Thyroid gland (tissue), 4 donors: Measurements from ENCODE around the gene PIF1. TPM values are rescaled to one million over a fixed set of nuclear protein-coding genes. Genes with fewer than 3 reads are reported as not detected.
"Not testable (repeated sequence)": the region's sequence is repeated elsewhere in the genome, so short reads cannot be mapped to it uniquely, and the experiment has no call there.

Experiments used
- DNase-seq, 2 donors: peaks; one replicate each; pipeline ENCODE4 v3.0.0-alpha.2; 2019
- H3K27ac ChIP-seq, 3 donors: fragments of 200-600 bp; sonication (generic); 1 replicate in 2 of 3; 2 replicates in 1 of 3; pipeline ENCODE4 v1.5.1; 2016 to 2019; ENCODE audit warnings: mild to moderate bottlenecking in 1 of 3, moderate library complexity in 1 of 3
- H3K27me3 ChIP-seq: fragments of 200-600 bp; sonication (generic); one replicate; pipeline ENCODE4 v1.5.1; 2019
- H3K36me3 ChIP-seq, 2 donors: fragments of 200-600 bp; sonication (generic); one replicate each; pipeline ENCODE4 v1.5.1; 2016 to 2019
- H3K4me1 ChIP-seq, 2 donors: fragments of 200-600 bp; sonication (generic); one replicate each; pipeline ENCODE4 v1.5.1; 2017 to 2019
- H3K4me3 ChIP-seq, 3 donors: fragments of 200-600 bp; sonication (generic); replicated peaks in 1 of 3; 1 replicate in 2 of 3; 2 replicates in 1 of 3; pipeline ENCODE4 v1.5.1; 2016; ENCODE audit warnings: mild to moderate bottlenecking in 1 of 3
- H3K9me3 ChIP-seq: fragments of 200-600 bp; sonication (generic); one replicate; pipeline ENCODE4 v1.5.1; 2017
- CTCF ChIP-seq, 6 experiments: fragments of 200-600 bp in 3 of 6; fragments of 450-650 bp in 3 of 6; sonication (generic) in 3 of 6; IDR thresholded peaks; one replicate each; pipeline ENCODE4 v1.5.1; 2016 to 2019; ENCODE audit warnings: antibody characterized with exemption in 6 of 6, mild to moderate bottlenecking in 2 of 6, inconsistent platforms in 1 of 6, moderate library complexity in 1 of 6
- POLR2A ChIP-seq, 2 donors: fragments of 450-650 bp; IDR thresholded peaks; one replicate each; pipeline ENCODE4 v1.6.1; 2017; ENCODE audit warnings: antibody characterized with exemption in 2 of 2, mild to moderate bottlenecking in 2 of 2, moderate library complexity in 1 of 2
- WGBS, 2 donors: methylation state at CpG; one replicate each; pipeline ENCODE4 v1.1.5; 2017; 5-methylcytosine and 5-hydroxymethylcytosine counted together
- intact Hi-C: fragments of 100-400 bp; cut with DNase I; formaldehyde crosslinking; loops from one replicate; pipeline ENCODE4 v1.15.1; 2023
- total RNA-seq, 4 donors: library from RNA; depleted of rRNA; stranded (reverse); fragments of >200 nt; gene quantifications; one replicate each; pipeline ENCODE4 v1.2.3, GENCODE V29; 2016

The PIF1 gene
- total RNA-seq, 4 donors from 2014 or later: 0.33 to 1.1 (median 0.54) TPM; not detected in 1

- peak overlapping the region in 2 of 3 donors; percentile 35 to 67 for H3K27ac ChIP-seq
- H3K27me3 ChIP-seq: no peaks in the 10 kb centered on the region
- no peaks in the 10 kb centered on the region for H3K36me3 ChIP-seq
- WGBS, 2 donors: 27 to 44% methylated on average over 14 of the region's 14 CpGs
- H3K9me3 ChIP-seq: no peaks in the 10 kb centered on the region
- DNase-seq: no peak
- peaks cover 5 to 7% of the 10 kb centered on the region in 2 donors for H3K4me1 ChIP-seq
- TF ChIP-seq CTCF (IDR thresholded peaks at IDR 0.05): no peak
- no peak for TF ChIP-seq POLR2A (IDR thresholded peaks at IDR 0.05)
- no peak overlapping the region for H3K4me3 ChIP-seq
- intact Hi-C loops: no loop called here
Measured at GRCh38 chr15:64836023-64836536, 10.6 kb upstream of the PIF1 start.

GRCh38 chr15:64833690-64834089 lies 8.2 kb upstream of the PIF1 start:
- 89 to 97% methylated on average over 4 of the region's 4 CpGs for WGBS, 2 donors

GRCh38 chr15:64828985-64829384 lies 3.5 kb upstream of the PIF1 start:
- Histone ChIP-seq H3K4me1 (peaks cover 10 to 16% of the 10 kb centered on the region in 2 donors), H3K9me3 (no peaks in the 10 kb centered on the region), H3K4me3 (no peak overlapping the region), H3K27ac (no peak overlapping the region), H3K27me3 (no peaks in the 10 kb centered on the region), H3K36me3 (no peaks in the 10 kb centered on the region)
- intact Hi-C loops: no loop called here
- WGBS, 2 donors: 93 to 95% methylated on average over 5 of the region's 5 CpGs
- TF ChIP-seq POLR2A (IDR thresholded peaks at IDR 0.05) (no peak), CTCF (IDR thresholded peaks at IDR 0.05) (no peak)
- no peak for DNase-seq

More at GRCh38 chr15:64833690-64834089, 8.2 kb upstream of the PIF1 start:
- Histone ChIP-seq H3K4me1 (no peaks in the 10 kb centered on the region), H3K36me3 (no peaks in the 10 kb centered on the region), H3K27me3 (no peaks in the 10 kb centered on the region), H3K9me3 (no peaks in the 10 kb centered on the region), H3K4me3 (no peak overlapping the region), H3K27ac (no peak overlapping the region)
- TF ChIP-seq CTCF (IDR thresholded peaks at IDR 0.05) (no peak), POLR2A (IDR thresholded peaks at IDR 0.05) (no peak)
- intact Hi-C loops: no loop called here
- no peak for DNase-seq

GRCh38 chr15:64824929-64825430 lies 467 bp downstream of the PIF1 start:
- Histone ChIP-seq H3K27me3 (no peaks in the 10 kb centered on the region), H3K9me3 (no peaks in the 10 kb centered on the region), H3K4me3 (peak overlapping the region in 1 of 3 donors; percentile 24), H3K4me1 (peaks cover 16 to 23% of the 10 kb centered on the region in 2 donors), H3K36me3 (no peaks in the 10 kb centered on the region), H3K27ac (no peak overlapping the region)
- WGBS, 2 donors: 1 to 4% methylated on average over 11 to 17 of the region's 17 CpGs
- intact Hi-C loops: no loop called here
- no peak for DNase-seq
- TF ChIP-seq POLR2A (IDR thresholded peaks at IDR 0.05): no peak

GRCh38 chr15:64816452-64816851 lies 9.0 kb downstream of the PIF1 start:
- DNase-seq: no peak
- intact Hi-C loops: no loop called here

GRCh38 chr15:64814965-64815364 lies 10.5 kb downstream of the PIF1 start:
- H3K9me3 ChIP-seq, H3K4me3 ChIP-seq, H3K36me3 ChIP-seq, H3K27ac ChIP-seq, DNase-seq, intact Hi-C loops, H3K27me3 ChIP-seq, H3K4me1 ChIP-seq: not testable (repeated sequence)
- WGBS, 2 donors: 75 to 77% methylated on average over 4 of the region's 4 CpGs

More at GRCh38 chr15:64816452-64816851, 9.0 kb downstream of the PIF1 start:
- Histone ChIP-seq H3K36me3 (no peaks in the 10 kb centered on the region), H3K4me1 (no peaks in the 10 kb centered on the region), H3K4me3 (no peak overlapping the region), H3K27me3 (no peaks in the 10 kb centered on the region), H3K27ac (no peak overlapping the region), H3K9me3 (no peaks in the 10 kb centered on the region)
- WGBS, 2 donors: 96% methylated on average over 8 to 9 of the region's 13 CpGs
- no peak for TF ChIP-seq POLR2A (IDR thresholded peaks at IDR 0.05)
- no peak for TF ChIP-seq CTCF (IDR thresholded peaks at IDR 0.05)

GRCh38 chr15:64814283-64814682 lies 11.2 kb downstream of the PIF1 start:
- WGBS, 2 donors: 94 to 97% methylated on average over 8 of the region's 8 CpGs
- DNase-seq, H3K4me3 ChIP-seq, H3K27ac ChIP-seq, H3K36me3 ChIP-seq, H3K27me3 ChIP-seq, H3K4me1 ChIP-seq, intact Hi-C loops, H3K9me3 ChIP-seq: not testable (repeated sequence)
